ENCODE results near the gene KCNK7. TPM values are rescaled to one million over a fixed set of nuclear protein-coding genes. Genes with fewer than 3 reads are reported as not detected.

KCNK7 gene
- total RNA-seq, 1 donor from 2014 or later = 1.3 TPM

GRCh38 chr11:65611028-65611757, 15.6 kb upstream of the KCNK7 start:
- TF ChIP-seq CTCF (IDR thresholded peaks at IDR 0.05) = no peak
- Histone ChIP-seq H3K4me3 (peak overlapping the region; percentile 93), H3K36me3 (peaks cover 35% of the 10 kb centered on the region), H3K27me3 (no peaks in the 10 kb centered on the region), H3K27ac (peak overlapping the region; percentile 95), H3K9me3 (no peaks in the 10 kb centered on the region), H3K4me1 (peaks cover 52% of the 10 kb centered on the region)
- ATAC-seq = peak; percentile 2
- intact Hi-C loops (cut with DNase I) = no loop called here
- DNase-seq = peak; percentile 80

- intact Hi-C loops (cut with DNase I) = no loop called here
- DNase-seq (no peak), ATAC-seq (no peak)
- Histone ChIP-seq H3K36me3 (peaks cover 43% of the 10 kb centered on the region), H3K27me3 (no peaks in the 10 kb centered on the region), H3K4me3 (peak overlapping the region; percentile 93), H3K4me1 (peaks cover 52% of the 10 kb centered on the region), H3K9me3 (no peaks in the 10 kb centered on the region), H3K27ac (peak overlapping the region; percentile 95)
- no peak for TF ChIP-seq CTCF (IDR thresholded peaks at IDR 0.05)
Observed at GRCh38 chr11:65610404-65610803, 14.8 kb upstream of the KCNK7 start.

- no peaks in the 10 kb centered on the region for H3K27me3 ChIP-seq
- peak overlapping the region; percentile 17 for H3K27ac ChIP-seq
- H3K36me3 ChIP-seq = peaks cover 51% of the 10 kb centered on the region
- peak overlapping the region; percentile 93 for H3K4me3 ChIP-seq
- intact Hi-C loops (cut with DNase I) = no loop called here
- DNase-seq = no peak
- no peaks in the 10 kb centered on the region for H3K9me3 ChIP-seq
- no peak for TF ChIP-seq CTCF (IDR thresholded peaks at IDR 0.05)
- peaks cover 52% of the 10 kb centered on the region for H3K4me1 ChIP-seq
- no peak for ATAC-seq
Observed at GRCh38 chr11:65609665-65610064, 14.1 kb upstream of the KCNK7 start.

- Histone ChIP-seq H3K9me3 (no peaks in the 10 kb centered on the region), H3K27me3 (no peaks in the 10 kb centered on the region), H3K4me3 (no peak overlapping the region), H3K4me1 (peaks cover 52% of the 10 kb centered on the region), H3K36me3 (peaks cover 55% of the 10 kb centered on the region), H3K27ac (no peak overlapping the region)
- ATAC-seq (no peak), DNase-seq (no peak)
- no peak for TF ChIP-seq CTCF (IDR thresholded peaks at IDR 0.05)
- intact Hi-C loops (cut with DNase I) = no loop called here
Observed at GRCh38 chr11:65609229-65609628, 13.6 kb upstream of the KCNK7 start.

GRCh38 chr11:65607614-65608426, 12.2 kb upstream of the KCNK7 start:
- peaks cover 46% of the 10 kb centered on the region for H3K4me1 ChIP-seq
- H3K27ac ChIP-seq = peak overlapping the region; percentile 55
- no peak for DNase-seq
- TF ChIP-seq CTCF (IDR thresholded peaks at IDR 0.05) = no peak
- intact Hi-C loops (cut with DNase I) = no loop called here
- ATAC-seq = no peak
- no peaks in the 10 kb centered on the region for H3K9me3 ChIP-seq
- no peaks in the 10 kb centered on the region for H3K27me3 ChIP-seq
- H3K4me3 ChIP-seq = peak overlapping the region; percentile 19
- H3K36me3 ChIP-seq = peaks cover 68% of the 10 kb centered on the region

All from upper lobe of right lung (tissue), 1 donor.